ENCODE data around the gene BCL2L11.

GRCh38 chr2:111169924-111170323 lies 49.2 kb downstream of the BCL2L11 start:
- TF ChIP-seq, protein P1, sequence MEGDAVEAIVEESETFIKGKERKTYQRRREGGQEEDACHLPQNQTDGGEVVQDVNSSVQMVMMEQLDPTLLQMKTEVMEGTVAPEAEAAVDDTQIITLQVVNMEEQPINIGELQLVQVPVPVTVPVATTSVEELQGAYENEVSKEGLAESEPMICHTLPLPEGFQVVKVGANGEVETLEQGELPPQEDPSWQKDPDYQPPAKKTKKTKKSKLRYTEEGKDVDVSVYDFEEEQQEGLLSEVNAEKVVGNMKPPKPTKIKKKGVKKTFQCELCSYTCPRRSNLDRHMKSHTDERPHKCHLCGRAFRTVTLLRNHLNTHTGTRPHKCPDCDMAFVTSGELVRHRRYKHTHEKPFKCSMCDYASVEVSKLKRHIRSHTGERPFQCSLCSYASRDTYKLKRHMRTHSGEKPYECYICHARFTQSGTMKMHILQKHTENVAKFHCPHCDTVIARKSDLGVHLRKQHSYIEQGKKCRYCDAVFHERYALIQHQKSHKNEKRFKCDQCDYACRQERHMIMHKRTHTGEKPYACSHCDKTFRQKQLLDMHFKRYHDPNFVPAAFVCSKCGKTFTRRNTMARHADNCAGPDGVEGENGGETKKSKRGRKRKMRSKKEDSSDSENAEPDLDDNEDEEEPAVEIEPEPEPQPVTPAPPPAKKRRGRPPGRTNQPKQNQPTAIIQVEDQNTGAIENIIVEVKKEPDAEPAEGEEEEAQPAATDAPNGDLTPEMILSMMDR (IDR thresholded peaks at IDR 0.05), result no peak
- TF ChIP-seq POLR2A (IDR thresholded peaks at IDR 0.05), result no peak

All from heart left ventricle (tissue), 13 donors.